HUES64 (cell line): ENCODE results near the gene FIG4.

Experiments
- H3K27ac ChIP-seq: 2 replicates; pipeline ENCODE4 v1.7.0; 2013; ENCODE audit warnings: low read depth, low read length, inconsistent platforms
- H3K27me3 ChIP-seq: 2 replicates; pipeline ENCODE4 v1.6.1; 2013; ENCODE audit warnings: mild to moderate bottlenecking, low read length; ENCODE audit not compliant: insufficient read depth
- H3K36me3 ChIP-seq: 2 replicates; pipeline ENCODE4 v1.6.1; 2013; ENCODE audit warnings: mild to moderate bottlenecking, low read length; ENCODE audit not compliant: insufficient read depth
- H3K4me1 ChIP-seq: 2 replicates; pipeline ENCODE4 v1.6.1; 2013; ENCODE audit warnings: mild to moderate bottlenecking, low read length, moderate library complexity; ENCODE audit not compliant: insufficient read depth
- H3K4me3 ChIP-seq: 2 replicates; pipeline ENCODE4 v1.5.1; 2013; ENCODE audit warnings: mild to moderate bottlenecking, low read length, moderate library complexity
- H3K9ac ChIP-seq: 2 replicates; pipeline ENCODE4 v1.6.1; 2013; ENCODE audit warnings: mild to moderate bottlenecking, low read depth, low read length
- H3K9me3 ChIP-seq: 2 replicates; pipeline ENCODE4 v1.6.1; 2013; ENCODE audit warnings: low read depth, low read length; ENCODE audit not compliant: insufficient read depth
- WGBS: fragments of 150-250, 120-280 bp; methylation state at CpG from one replicate; pipeline ENCODE4 v1.1.7; 2013; ENCODE audit warnings: missing lambda C conversion rate; 5-methylcytosine and 5-hydroxymethylcytosine counted together

Gene FIG4

DNA sequence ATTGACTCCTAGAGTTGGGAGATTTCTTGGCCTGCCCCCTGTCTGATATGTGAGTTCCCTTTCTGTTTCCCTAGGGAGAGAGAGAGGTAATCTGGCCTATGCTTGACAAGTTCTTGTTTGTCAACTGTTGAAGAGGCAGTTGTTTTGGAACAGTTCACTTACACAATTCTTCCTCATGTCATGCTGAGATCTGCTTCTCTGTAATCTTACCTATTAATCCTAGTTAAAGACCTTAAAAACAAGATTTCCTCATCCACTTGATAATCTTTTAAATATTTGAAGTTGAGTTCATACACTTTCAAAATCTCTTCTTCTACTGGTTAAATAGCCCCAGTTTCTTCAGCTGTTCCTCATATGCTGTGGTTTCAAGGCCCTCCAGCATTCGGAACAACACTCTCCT lies 89.9 kb downstream of the FIG4 start:
- 95% methylated on average over 1 of the region's 1 CpG for WGBS
- H3K4me3 ChIP-seq = no peak overlapping the region
- H3K9ac ChIP-seq = no peak overlapping the region
- 0 out of 2 replicates have a peak, but pooled peaks cover 2% of the 10 kb centered on the region for H3K36me3 ChIP-seq
- no peaks in the 10 kb centered on the region for H3K4me1 ChIP-seq
- no peak overlapping the region for H3K27ac ChIP-seq
- no peaks in the 10 kb centered on the region for H3K9me3 ChIP-seq
- no peaks in the 10 kb centered on the region for H3K27me3 ChIP-seq

DNA sequence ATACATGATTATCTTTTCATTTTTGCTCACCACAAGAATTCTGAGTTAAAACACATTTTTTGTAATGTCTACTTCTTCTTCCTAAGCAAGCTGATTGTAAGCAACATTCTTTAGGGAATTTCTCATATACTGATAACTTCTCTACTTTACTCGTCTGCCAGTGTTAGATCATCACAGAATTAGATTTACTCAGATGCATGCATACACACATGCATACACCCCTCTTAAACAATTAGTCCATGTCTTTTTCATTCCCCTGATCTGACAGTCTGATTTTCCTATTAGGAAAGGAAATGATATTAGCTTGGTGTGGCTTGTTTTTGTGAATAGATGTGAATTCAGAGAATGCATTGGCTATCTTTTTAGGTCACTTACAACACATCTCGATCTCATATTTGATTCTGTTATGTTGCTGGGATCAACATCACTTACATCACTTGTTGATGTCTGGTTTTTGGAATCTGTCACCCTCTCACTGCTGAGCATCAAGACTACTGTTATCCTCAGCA lies 91.4 kb downstream of the FIG4 start:
- 85% methylated on average over 2 of the region's 2 CpGs for WGBS
- H3K36me3 ChIP-seq = peaks cover 16% of the 10 kb centered on the region
- no peaks in the 10 kb centered on the region for H3K27me3 ChIP-seq
- H3K4me1 ChIP-seq = no peaks in the 10 kb centered on the region
- no peak overlapping the region for H3K9ac ChIP-seq
- no peak overlapping the region for H3K4me3 ChIP-seq
- no peak overlapping the region for H3K27ac ChIP-seq
- H3K9me3 ChIP-seq = no peaks in the 10 kb centered on the region

DNA sequence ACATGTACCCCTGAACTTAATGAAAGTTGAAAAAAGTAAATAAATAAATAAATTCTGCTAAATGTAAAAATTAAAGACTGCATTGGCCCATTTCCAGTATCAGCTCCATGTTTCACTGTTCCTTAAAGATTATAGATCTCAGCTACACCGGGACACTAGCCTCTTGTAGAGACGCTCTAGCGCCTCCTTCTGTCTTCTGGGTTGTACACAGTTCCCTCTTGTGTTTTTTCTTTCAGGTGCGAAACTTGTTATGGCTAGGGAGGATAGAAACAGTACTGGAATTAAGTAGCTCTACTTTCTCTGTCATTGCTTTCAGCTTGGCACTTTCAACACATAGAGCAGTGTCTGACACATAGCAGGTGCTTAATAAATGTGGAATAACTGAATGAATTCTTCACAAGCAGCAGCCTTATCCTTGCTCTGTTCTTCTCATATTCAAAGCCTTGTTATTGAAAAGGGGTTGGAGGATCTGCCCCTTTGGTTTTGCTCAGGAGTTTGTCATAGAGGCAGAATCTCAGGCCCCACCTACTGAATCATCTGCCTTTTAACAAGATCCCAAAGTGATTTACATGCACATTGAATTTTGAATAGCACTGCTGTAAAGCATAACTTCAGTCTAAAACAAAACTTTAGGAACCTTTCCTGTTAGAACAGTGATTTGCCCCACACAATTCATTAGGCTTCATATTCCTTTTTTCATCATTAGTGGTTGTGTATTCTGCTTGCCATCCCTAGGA lies 92.3 kb downstream of the FIG4 start:
- no peaks in the 10 kb centered on the region for H3K4me1 ChIP-seq
- H3K27me3 ChIP-seq = no peaks in the 10 kb centered on the region
- H3K27ac ChIP-seq = no peak overlapping the region
- H3K9me3 ChIP-seq = no peaks in the 10 kb centered on the region
- H3K9ac ChIP-seq = no peak overlapping the region
- no peak overlapping the region for H3K4me3 ChIP-seq
- 69% methylated on average over 4 of the region's 4 CpGs for WGBS
- H3K36me3 ChIP-seq = peaks cover 23% of the 10 kb centered on the region

DNA sequence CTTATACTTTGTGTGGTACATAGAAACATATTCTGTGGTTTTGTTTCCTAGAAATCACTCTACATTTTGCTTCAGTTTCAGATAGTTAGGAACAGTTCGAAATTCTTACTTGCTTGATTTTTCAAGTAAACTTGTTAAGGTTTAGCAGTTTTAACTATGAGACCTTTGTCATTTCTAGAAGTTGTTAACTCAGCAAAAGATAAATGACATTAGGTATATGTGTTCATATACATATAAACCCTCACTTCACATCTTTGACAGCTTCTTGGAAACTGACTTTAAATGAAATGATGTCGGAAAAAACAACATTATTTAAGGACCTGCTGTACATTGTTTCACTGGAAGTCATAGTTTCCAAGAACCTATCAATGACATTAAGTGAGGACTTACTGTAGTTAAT lies 96.2 kb downstream of the FIG4 start:
- Histone ChIP-seq H3K36me3 (peaks cover 25% of the 10 kb centered on the region), H3K9ac (no peak overlapping the region), H3K27ac (no peak overlapping the region), H3K4me1 (peaks cover 23% of the 10 kb centered on the region), H3K27me3 (no peaks in the 10 kb centered on the region), H3K4me3 (no peak overlapping the region), H3K9me3 (no peaks in the 10 kb centered on the region)
- 100% methylated on average over 2 of the region's 2 CpGs for WGBS

DNA sequence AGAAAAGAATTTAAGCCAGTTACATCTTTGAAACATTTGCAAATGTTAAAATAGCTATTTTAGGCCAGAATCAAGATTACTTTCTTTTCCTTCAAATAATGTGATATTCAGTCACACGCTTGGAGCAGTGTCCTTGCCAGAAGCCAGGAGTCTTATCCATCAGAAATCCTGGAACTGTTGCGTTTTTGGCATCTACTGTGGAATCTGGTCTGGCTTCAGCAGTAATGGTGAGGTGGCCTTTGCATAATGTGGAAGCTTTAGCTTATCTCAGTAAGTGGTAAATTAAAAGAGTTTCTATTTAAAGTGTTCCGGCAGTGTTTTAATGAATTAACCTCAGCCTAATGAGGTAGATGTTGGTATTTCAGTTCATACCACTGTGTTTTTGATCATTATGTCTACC lies 97.6 kb downstream of the FIG4 start:
- Histone ChIP-seq H3K4me1 (peaks cover 23% of the 10 kb centered on the region), H3K36me3 (peaks cover 25% of the 10 kb centered on the region), H3K9ac (no peak overlapping the region), H3K27ac (no peak overlapping the region), H3K27me3 (no peaks in the 10 kb centered on the region), H3K4me3 (no peak overlapping the region), H3K9me3 (no peaks in the 10 kb centered on the region)
- WGBS = 92% methylated on average over 3 of the region's 3 CpGs

DNA sequence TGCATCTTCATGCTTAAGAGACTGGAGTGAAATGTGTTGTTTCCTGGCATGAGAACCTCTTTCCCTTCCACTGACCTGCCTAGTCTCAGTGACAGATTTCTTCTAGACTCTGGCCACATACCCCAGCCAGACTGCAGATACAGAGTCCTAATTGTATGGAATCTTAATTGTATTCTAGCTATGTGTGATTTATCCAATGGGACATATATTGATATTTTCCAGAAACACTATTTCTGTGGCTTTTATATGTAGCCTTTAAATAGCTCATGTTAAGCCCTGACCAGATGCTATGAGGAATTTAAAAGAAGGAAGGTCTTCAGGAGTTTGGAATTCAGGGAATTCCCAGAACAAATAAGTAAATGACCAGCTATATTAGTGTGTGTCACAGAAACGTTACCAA lies 99.0 kb downstream of the FIG4 start:
- peak overlapping the region; percentile 34; the same call in 1 of the 2 replicates for H3K9ac ChIP-seq
- 50% methylated on average over 1 of the region's 1 CpG for WGBS
- H3K4me3 ChIP-seq = no peak overlapping the region

DNA sequence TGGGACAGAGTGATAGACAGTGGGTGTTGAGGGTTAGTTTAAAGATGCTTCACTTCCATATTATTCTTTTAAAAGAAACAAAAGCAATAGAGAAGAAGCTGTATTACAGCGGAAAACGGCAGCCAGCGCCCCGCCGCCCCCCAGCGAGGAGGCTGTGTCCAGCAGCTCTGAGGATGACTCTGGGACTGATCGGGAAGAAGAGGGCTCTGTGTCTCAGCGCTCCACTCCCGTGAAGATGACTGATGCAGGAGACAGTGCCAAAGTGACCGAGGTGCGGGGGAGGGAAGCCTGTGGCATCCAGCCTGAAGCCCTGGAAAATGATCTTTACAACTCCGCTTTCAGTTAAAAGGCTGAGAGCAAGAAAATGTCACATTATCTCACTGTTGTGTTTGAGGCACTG lies 100.2 kb downstream of the FIG4 start:
- no peaks in the 10 kb centered on the region for H3K9me3 ChIP-seq
- H3K4me1 ChIP-seq = peaks cover 23% of the 10 kb centered on the region
- WGBS = 67% methylated on average over 12 of the region's 12 CpGs
- no peak overlapping the region for H3K9ac ChIP-seq
- H3K4me3 ChIP-seq = no peak overlapping the region
- no peak overlapping the region for H3K27ac ChIP-seq
- H3K27me3 ChIP-seq = no peaks in the 10 kb centered on the region
- peaks cover 20% of the 10 kb centered on the region for H3K36me3 ChIP-seq

More for the DNA sequence above, 99.0 kb downstream of the FIG4 start:
- Histone ChIP-seq H3K27ac (no peak overlapping the region; the same call in 1 of the 2 replicates), H3K4me1 (peaks cover 23% of the 10 kb centered on the region), H3K36me3 (peaks cover 25% of the 10 kb centered on the region), H3K27me3 (no peaks in the 10 kb centered on the region), H3K9me3 (no peaks in the 10 kb centered on the region)

DNA sequence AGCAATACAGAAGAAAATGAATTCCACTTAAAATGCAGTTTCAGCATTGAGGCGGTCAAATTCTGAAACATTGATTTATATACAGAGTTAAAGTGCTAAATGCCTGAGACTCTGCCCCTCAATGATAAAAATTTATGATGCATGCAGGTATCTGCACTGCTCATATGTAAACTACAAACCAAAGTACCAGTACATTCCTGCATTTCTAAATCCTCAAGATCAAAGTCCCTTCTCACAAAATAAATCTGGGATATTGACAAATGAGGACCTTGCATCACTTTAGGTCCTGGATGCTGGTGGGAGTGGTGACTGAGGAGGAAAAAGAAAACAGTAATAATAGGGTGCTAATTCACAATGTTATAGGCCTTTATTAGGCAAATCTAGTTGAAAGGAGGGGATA lies 101.9 kb downstream of the FIG4 start:
- Histone ChIP-seq H3K9me3 (no peaks in the 10 kb centered on the region), H3K27me3 (no peaks in the 10 kb centered on the region), H3K9ac (no peak overlapping the region), H3K4me1 (peaks cover 23% of the 10 kb centered on the region), H3K4me3 (no peak overlapping the region), H3K27ac (no peak overlapping the region), H3K36me3 (peaks cover 4% of the 10 kb centered on the region)
- WGBS = 94% methylated on average over 1 of the region's 1 CpG

DNA sequence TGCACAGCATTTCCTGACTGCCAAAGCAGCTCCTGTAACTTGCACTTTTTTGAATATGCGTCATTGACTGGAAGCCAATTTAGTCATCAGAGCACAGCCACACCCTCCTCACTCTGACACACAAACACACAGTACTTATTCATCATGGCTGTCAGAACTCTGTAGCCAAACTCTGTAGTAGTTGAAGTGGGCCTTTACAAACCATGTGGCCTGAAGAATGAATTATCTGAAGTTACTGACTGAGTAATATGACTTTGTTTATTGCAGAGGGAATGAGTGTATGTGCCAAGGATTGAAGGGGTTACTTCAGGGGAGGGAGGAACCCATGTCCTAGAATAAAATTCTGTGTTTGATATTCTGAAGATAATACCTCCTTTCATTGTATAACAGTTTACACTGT lies 102.7 kb downstream of the FIG4 start:
- H3K9me3 ChIP-seq = no peaks in the 10 kb centered on the region
- no peak overlapping the region for H3K9ac ChIP-seq
- H3K4me1 ChIP-seq = peaks cover 23% of the 10 kb centered on the region
- H3K4me3 ChIP-seq = no peak overlapping the region
- H3K36me3 ChIP-seq = peaks cover 2% of the 10 kb centered on the region
- H3K27me3 ChIP-seq = no peaks in the 10 kb centered on the region
- WGBS = 94% methylated on average over 1 of the region's 1 CpG
- H3K27ac ChIP-seq = no peak overlapping the region

DNA sequence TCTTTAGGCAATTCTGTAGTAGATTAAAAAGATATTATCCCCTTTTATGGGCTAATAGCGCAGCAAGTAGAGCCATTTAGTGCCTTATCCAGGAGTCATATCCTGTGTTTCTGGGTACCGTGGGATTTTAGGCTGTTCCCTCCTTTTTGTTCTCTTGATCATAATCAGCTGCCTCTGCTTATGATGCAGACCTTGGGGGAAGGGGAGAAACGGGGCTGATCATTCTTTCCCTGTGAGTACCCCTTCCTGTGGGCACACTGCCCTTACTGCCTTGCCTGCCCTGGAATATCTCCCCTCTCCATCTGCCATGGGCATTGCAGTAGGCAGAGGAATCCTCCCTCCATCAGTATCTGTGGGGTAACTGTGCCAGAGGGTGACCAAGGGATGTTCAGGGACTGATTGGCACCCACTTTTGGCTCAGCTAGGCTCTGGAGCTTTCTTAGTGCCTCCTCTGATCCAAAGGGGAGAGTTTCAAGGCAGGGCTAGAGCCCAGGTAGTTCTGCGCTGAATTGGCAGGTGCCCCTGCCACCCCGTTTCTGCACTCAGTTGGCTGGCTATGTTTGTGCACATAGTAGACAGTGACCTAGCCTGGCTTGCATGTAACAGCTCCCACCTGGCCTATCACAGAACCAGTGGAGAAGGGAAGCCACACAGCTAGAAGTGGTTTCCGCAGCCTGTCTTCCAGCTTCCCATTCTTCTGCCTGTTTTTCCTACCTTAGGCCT lies 103.3 kb downstream of the FIG4 start:
- peaks cover 23% of the 10 kb centered on the region for H3K4me1 ChIP-seq
- H3K27me3 ChIP-seq = no peaks in the 10 kb centered on the region
- WGBS = 93% methylated on average over 6 of the region's 6 CpGs
- peaks cover 2% of the 10 kb centered on the region for H3K36me3 ChIP-seq
- H3K27ac ChIP-seq = no peak overlapping the region
- H3K9ac ChIP-seq = no peak overlapping the region
- H3K4me3 ChIP-seq = no peak overlapping the region
- no peaks in the 10 kb centered on the region for H3K9me3 ChIP-seq

DNA sequence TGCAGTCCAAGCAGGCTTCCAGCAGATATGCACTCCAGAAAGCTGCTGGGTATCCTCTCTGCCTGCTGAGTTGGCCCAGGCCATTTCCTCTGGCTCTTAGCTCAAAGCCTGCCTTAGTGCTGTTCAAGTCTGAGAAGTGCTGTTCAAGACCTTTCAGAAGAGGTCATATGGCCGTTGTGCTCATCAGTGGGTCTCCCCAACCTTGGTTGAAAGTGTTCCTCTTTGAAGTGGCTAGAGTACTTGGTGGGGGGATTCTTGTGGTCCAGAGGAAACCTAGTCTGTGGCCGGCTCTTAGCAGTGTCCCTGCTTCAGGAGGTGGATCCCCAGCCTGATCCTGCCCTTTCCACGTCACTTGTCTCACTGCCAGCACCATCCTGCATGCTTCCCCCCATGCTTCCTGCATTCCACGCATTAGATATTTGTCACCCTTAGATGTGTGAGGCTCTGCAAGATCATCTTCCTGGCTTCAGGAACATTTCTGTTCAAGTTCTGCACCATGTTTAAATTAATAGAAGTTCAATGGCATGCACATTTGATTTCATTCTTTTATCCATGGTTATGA lies 105.0 kb downstream of the FIG4 start:
- H3K4me3 ChIP-seq = no peak overlapping the region
- peaks cover 10% of the 10 kb centered on the region for H3K4me1 ChIP-seq
- H3K36me3 ChIP-seq = no peaks in the 10 kb centered on the region
- H3K27ac ChIP-seq = no peak overlapping the region
- 78% methylated on average over 4 of the region's 4 CpGs for WGBS
- H3K9me3 ChIP-seq = no peaks in the 10 kb centered on the region
- H3K9ac ChIP-seq = no peak overlapping the region
- H3K27me3 ChIP-seq = no peaks in the 10 kb centered on the region
